ENCODE measurements around the gene FAM163B.

DNA sequence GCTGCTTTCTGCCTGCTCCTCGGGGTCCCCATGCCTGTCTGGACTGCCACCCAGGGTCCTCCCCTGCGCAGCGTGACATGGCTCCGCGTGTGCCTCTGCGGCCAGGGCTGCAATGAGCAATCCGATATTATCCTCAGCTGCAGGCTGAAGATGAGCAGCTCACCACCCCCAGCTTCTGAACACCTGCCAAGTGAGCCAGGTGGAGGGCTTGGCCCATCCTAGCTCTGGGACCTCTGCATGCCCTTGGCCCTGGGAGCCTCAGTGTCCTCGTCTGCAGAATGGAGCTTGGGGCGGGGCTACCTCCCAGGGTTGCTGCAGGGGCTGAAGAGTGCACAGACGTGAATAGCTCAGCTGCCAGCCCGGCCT, 80.3 kb downstream of the FAM163B start:
- TF ChIP-seq, protein P1, sequence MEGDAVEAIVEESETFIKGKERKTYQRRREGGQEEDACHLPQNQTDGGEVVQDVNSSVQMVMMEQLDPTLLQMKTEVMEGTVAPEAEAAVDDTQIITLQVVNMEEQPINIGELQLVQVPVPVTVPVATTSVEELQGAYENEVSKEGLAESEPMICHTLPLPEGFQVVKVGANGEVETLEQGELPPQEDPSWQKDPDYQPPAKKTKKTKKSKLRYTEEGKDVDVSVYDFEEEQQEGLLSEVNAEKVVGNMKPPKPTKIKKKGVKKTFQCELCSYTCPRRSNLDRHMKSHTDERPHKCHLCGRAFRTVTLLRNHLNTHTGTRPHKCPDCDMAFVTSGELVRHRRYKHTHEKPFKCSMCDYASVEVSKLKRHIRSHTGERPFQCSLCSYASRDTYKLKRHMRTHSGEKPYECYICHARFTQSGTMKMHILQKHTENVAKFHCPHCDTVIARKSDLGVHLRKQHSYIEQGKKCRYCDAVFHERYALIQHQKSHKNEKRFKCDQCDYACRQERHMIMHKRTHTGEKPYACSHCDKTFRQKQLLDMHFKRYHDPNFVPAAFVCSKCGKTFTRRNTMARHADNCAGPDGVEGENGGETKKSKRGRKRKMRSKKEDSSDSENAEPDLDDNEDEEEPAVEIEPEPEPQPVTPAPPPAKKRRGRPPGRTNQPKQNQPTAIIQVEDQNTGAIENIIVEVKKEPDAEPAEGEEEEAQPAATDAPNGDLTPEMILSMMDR (conservative IDR thresholded peaks at IDR 0.05 in 1 of 2, IDR thresholded peaks at IDR 0.05 in 1 of 2; ENCODE audit: low read depth in 1 of 2, low read length in 2 of 2) = no peak
- TF ChIP-seq EZH2 (IDR thresholded peaks at IDR 0.05; ENCODE audit: low read length, missing control alignments) = no peak
